H1 (cell line): Measurements from ENCODE around the gene JAKMIP1.

Experiments used
- CREB1 ChIP-seq: IDR thresholded peaks from 2 replicates; pipeline ENCODE4 v1.6.1; 2012; ENCODE audit warnings: inconsistent platforms
- NRF1 ChIP-seq: IDR thresholded peaks from 2 replicates; pipeline ENCODE4 v1.6.1; 2011; ENCODE audit warnings: mild to moderate bottlenecking, low read depth, low read length, improper control_type of control experiment
- POLR2A ChIP-seq, 2 experiments: IDR thresholded peaks; 1 replicate in 1 of 2; 2 replicates in 1 of 2; pipeline ENCODE4 v1.6.1; 2011; ENCODE audit warnings: low read depth in 2 of 2, low read length in 2 of 2, mild to moderate bottlenecking in 2 of 2; ENCODE audit errors: control extremely low read depth in 1 of 2
- POLR2AphosphoS5 ChIP-seq: IDR thresholded peaks from 2 replicates; pipeline ENCODE4 v1.6.1; 2011; ENCODE audit warnings: low read depth, low read length
- RAD21 ChIP-seq, 2 experiments: IDR thresholded peaks in 1 of 2; conservative IDR thresholded peaks in 1 of 2; 2 replicates each; pipeline ENCODE4 v1.6.1; 2011; ENCODE audit warnings: low read depth in 2 of 2, low read length in 2 of 2, improper control_type of control experiment in 1 of 2, inconsistent platforms in 1 of 2, mild to moderate bottlenecking in 1 of 2, moderate library complexity in 1 of 2
- RFX5 ChIP-seq: IDR thresholded peaks from 2 replicates; pipeline ENCODE4 v1.6.1; 2011; ENCODE audit warnings: low read depth, low read length, improper control_type of control experiment, borderline replicate concordance
- TAF1 ChIP-seq: IDR thresholded peaks from 2 replicates; pipeline ENCODE4 v1.6.1; 2011; ENCODE audit warnings: mild to moderate bottlenecking, low read depth, low read length
- TF ChIP-seq, protein P1 (sequence below), 3 experiments: IDR thresholded peaks; 1 replicate in 2 of 3; 2 replicates in 1 of 3; pipeline versions ENCODE4 v1.5.1 to v1.6.1; 2011; ENCODE audit warnings: low read length in 3 of 3, mild to moderate bottlenecking in 3 of 3, inconsistent platforms in 2 of 3, low read depth in 1 of 3, moderate library complexity in 1 of 3; ENCODE audit not compliant: insufficient read depth in 1 of 3; ENCODE audit errors: control extremely low read depth in 1 of 3
- TF ChIP-seq, protein P2 (sequence below): fragments of 300-600 bp; sonication (generic); IDR thresholded peaks from 2 replicates; pipeline ENCODE4 v1.7.1; 2012; ENCODE audit warnings: low read length, moderate library complexity, mild to moderate bottlenecking, inconsistent platforms; ENCODE audit not compliant: insufficient replicate concordance

DNA sequence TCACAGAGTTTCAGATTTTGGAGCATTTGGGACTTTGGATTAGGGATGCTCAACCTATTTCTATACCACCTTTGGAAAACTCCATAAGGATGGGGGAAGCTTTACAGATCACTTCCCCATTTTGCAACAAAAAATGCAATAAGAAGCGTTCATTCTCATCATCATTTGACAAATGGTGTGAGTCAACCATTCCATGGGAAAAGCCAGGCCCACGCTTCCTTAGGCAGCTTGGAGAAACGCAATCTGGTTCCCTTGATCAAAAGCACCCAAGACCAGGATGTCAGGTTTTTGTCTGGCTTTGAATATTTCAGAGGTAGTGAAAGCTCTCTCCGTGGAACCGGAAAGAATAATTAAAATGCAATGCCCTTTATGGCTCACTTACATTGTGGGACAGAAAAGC, 102.8 kb downstream of the JAKMIP1 start:
- TF ChIP-seq TAF1: no peak
- no peak for TF ChIP-seq POLR2AphosphoS5
- TF ChIP-seq NRF1: no peak
- TF ChIP-seq POLR2A (IDR thresholded peaks at IDR 0.05; ENCODE audit: control extremely low read depth in 1 of 2, low read depth in 2 of 2, low read length in 2 of 2): no peak
- TF ChIP-seq, protein P1, sequence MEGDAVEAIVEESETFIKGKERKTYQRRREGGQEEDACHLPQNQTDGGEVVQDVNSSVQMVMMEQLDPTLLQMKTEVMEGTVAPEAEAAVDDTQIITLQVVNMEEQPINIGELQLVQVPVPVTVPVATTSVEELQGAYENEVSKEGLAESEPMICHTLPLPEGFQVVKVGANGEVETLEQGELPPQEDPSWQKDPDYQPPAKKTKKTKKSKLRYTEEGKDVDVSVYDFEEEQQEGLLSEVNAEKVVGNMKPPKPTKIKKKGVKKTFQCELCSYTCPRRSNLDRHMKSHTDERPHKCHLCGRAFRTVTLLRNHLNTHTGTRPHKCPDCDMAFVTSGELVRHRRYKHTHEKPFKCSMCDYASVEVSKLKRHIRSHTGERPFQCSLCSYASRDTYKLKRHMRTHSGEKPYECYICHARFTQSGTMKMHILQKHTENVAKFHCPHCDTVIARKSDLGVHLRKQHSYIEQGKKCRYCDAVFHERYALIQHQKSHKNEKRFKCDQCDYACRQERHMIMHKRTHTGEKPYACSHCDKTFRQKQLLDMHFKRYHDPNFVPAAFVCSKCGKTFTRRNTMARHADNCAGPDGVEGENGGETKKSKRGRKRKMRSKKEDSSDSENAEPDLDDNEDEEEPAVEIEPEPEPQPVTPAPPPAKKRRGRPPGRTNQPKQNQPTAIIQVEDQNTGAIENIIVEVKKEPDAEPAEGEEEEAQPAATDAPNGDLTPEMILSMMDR (IDR thresholded peaks at IDR 0.05; ENCODE audit: control extremely low read depth in 1 of 3, insufficient read depth in 1 of 3, low read depth in 1 of 3, low read length in 3 of 3): no peak
- TF ChIP-seq RFX5: no peak
- TF ChIP-seq, protein P2, sequence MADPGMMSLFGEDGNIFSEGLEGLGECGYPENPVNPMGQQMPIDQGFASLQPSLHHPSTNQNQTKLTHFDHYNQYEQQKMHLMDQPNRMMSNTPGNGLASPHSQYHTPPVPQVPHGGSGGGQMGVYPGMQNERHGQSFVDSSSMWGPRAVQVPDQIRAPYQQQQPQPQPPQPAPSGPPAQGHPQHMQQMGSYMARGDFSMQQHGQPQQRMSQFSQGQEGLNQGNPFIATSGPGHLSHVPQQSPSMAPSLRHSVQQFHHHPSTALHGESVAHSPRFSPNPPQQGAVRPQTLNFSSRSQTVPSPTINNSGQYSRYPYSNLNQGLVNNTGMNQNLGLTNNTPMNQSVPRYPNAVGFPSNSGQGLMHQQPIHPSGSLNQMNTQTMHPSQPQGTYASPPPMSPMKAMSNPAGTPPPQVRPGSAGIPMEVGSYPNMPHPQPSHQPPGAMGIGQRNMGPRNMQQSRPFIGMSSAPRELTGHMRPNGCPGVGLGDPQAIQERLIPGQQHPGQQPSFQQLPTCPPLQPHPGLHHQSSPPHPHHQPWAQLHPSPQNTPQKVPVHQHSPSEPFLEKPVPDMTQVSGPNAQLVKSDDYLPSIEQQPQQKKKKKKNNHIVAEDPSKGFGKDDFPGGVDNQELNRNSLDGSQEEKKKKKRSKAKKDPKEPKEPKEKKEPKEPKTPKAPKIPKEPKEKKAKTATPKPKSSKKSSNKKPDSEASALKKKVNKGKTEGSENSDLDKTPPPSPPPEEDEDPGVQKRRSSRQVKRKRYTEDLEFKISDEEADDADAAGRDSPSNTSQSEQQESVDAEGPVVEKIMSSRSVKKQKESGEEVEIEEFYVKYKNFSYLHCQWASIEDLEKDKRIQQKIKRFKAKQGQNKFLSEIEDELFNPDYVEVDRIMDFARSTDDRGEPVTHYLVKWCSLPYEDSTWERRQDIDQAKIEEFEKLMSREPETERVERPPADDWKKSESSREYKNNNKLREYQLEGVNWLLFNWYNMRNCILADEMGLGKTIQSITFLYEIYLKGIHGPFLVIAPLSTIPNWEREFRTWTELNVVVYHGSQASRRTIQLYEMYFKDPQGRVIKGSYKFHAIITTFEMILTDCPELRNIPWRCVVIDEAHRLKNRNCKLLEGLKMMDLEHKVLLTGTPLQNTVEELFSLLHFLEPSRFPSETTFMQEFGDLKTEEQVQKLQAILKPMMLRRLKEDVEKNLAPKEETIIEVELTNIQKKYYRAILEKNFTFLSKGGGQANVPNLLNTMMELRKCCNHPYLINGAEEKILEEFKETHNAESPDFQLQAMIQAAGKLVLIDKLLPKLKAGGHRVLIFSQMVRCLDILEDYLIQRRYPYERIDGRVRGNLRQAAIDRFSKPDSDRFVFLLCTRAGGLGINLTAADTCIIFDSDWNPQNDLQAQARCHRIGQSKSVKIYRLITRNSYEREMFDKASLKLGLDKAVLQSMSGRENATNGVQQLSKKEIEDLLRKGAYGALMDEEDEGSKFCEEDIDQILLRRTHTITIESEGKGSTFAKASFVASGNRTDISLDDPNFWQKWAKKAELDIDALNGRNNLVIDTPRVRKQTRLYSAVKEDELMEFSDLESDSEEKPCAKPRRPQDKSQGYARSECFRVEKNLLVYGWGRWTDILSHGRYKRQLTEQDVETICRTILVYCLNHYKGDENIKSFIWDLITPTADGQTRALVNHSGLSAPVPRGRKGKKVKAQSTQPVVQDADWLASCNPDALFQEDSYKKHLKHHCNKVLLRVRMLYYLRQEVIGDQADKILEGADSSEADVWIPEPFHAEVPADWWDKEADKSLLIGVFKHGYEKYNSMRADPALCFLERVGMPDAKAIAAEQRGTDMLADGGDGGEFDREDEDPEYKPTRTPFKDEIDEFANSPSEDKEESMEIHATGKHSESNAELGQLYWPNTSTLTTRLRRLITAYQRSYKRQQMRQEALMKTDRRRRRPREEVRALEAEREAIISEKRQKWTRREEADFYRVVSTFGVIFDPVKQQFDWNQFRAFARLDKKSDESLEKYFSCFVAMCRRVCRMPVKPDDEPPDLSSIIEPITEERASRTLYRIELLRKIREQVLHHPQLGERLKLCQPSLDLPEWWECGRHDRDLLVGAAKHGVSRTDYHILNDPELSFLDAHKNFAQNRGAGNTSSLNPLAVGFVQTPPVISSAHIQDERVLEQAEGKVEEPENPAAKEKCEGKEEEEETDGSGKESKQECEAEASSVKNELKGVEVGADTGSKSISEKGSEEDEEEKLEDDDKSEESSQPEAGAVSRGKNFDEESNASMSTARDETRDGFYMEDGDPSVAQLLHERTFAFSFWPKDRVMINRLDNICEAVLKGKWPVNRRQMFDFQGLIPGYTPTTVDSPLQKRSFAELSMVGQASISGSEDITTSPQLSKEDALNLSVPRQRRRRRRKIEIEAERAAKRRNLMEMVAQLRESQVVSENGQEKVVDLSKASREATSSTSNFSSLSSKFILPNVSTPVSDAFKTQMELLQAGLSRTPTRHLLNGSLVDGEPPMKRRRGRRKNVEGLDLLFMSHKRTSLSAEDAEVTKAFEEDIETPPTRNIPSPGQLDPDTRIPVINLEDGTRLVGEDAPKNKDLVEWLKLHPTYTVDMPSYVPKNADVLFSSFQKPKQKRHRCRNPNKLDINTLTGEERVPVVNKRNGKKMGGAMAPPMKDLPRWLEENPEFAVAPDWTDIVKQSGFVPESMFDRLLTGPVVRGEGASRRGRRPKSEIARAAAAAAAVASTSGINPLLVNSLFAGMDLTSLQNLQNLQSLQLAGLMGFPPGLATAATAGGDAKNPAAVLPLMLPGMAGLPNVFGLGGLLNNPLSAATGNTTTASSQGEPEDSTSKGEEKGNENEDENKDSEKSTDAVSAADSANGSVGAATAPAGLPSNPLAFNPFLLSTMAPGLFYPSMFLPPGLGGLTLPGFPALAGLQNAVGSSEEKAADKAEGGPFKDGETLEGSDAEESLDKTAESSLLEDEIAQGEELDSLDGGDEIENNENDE: no peak
- no peak for TF ChIP-seq RAD21 (IDR thresholded peaks at IDR 0.05 in 1 of 2, conservative IDR thresholded peaks at IDR 0.05 in 1 of 2; ENCODE audit: low read depth in 2 of 2, low read length in 2 of 2)
- no peak for TF ChIP-seq CREB1
